ENCODE data around the gene TOPAZ1. TPM values are rescaled to one million over a fixed set of nuclear protein-coding genes. Genes with fewer than 3 reads are reported as not detected.

TOPAZ1 gene
- total and polyA plus RNA-seq, 9 of the 15 experiments (the other 6 are each of a cell fraction or from before 2014, with no cell fraction given) = 0.01 TPM; not detected in 8

- ATAC-seq = no peak
- H3K27ac ChIP-seq (ENCODE audit: extremely low read depth, low read depth, low read length) = peak overlapping the region; percentile 93
- no peak for FAIRE-seq
- peaks cover 10 to 12% of the 10 kb centered on the region in 2 experiments; a peak in 3 of 5 replicates for H3K4me1 ChIP-seq (replicated peaks in 1 of 2; ENCODE audit: control insufficient read depth in 2 of 2, insufficient read depth in 2 of 2, low read length in 2 of 2)
- peak overlapping the region; percentile 99 for H2AFZ ChIP-seq (ENCODE audit: low read depth, low read length)
- H3K9ac ChIP-seq (ENCODE audit: insufficient read depth in 1 of 2, low read depth in 2 of 2, low read length in 2 of 2) = peak overlapping the region; percentile 88 to 96
- no TSS peak for BruUV-seq (replicated peaks)
- no peaks in the 10 kb centered on the region for H4K20me1 ChIP-seq (replicated peaks; ENCODE audit: control insufficient read depth, insufficient read depth, low read length)
- H3K36me3 ChIP-seq (ENCODE audit: control insufficient read depth, insufficient read depth, low read length) = no peaks in the 10 kb centered on the region; the same call in 2 of the 3 replicates
- intact Hi-C loops (cut with micrococcal nuclease) (loop anchor here (2.0 to 5.0 kb wide), 2 partner anchors 102 to 179 kb away; no protein-coding TSS in a partner anchor), in situ Hi-C loops (cut with MboI) (no loop called here)
- H3K4me3 ChIP-seq = peak overlapping the region; percentile 65
- H3K27me3 ChIP-seq (ENCODE audit: control insufficient read depth in 2 of 2, insufficient read depth in 2 of 2, low read length in 2 of 2) = no peaks in the 10 kb centered on the region
- H3K4me2 ChIP-seq (ENCODE audit: insufficient read depth, low read length) = peak overlapping the region; percentile 95
- under 1% methylated on average over 15 of the region's 15 CpGs for WGBS (ENCODE audit: insufficient coverage, low coverage, missing lambda C conversion rate)
- no peaks in the 10 kb centered on the region for H3K9me1 ChIP-seq (ENCODE audit: control insufficient read depth, insufficient read depth, low read length)
- ChIA-PET POLR2A (interaction anchor here (0.7 to 2.9 kb wide), 7 partner anchors 9 to 637 kb away, joined by 3 to 16 read pairs (median 4); partner anchors contain the start of genes EXOSC7 and ZDHHC3), CTCF (ENCODE audit: low intra/inter-chr PET ratio) (no interaction called here)
- no peak for DNase-seq (ENCODE audit: extremely low read depth in 1 of 4, low spot score in 3 of 4)
- H3K9me3 ChIP-seq (replicated peaks; ENCODE audit: control insufficient read depth, insufficient read depth, low read depth, low read length) = no peaks in the 10 kb centered on the region
- H3K79me2 ChIP-seq (ENCODE audit: control insufficient read depth, insufficient read depth, low read length) = peaks cover 28% of the 10 kb centered on the region
- TF ChIP-seq ZNF695 (CRISPR knock-in tag; IDR thresholded peaks at IDR 0.05) (no peak), TAF9B (IDR thresholded peaks at IDR 0.05; ENCODE audit: partially characterized antibody) (peak; percentile 44), ATF6 (CRISPR knock-in tag; IDR thresholded peaks at IDR 0.05) (0 out of 2 replicates have a peak, but pooled peaks have one; percentile 1), KDM5B (IDR thresholded peaks at IDR 0.05; ENCODE audit: insufficient replicate concordance, low read depth, low read length) (no peak), SAP30 (IDR thresholded peaks at IDR 0.05; ENCODE audit: borderline replicate concordance, insufficient read depth, low read depth, low read length, poor library complexity, severe bottlenecking) (peak; percentile 4), TBP (optimal IDR thresholded peaks at IDR 0.05; ENCODE audit: low read depth, low read length) (peak; percentile 3), SMARCE1 (IDR thresholded peaks at IDR 0.05) (peak; percentile 69; the same call in 1 of the 2 replicates), ZNF263 (CRISPR knock-in tag; IDR thresholded peaks at IDR 0.05; ENCODE audit: borderline replicate concordance) (peak; percentile 2; the same call in 1 of the 2 replicates), GATAD2B (IDR thresholded peaks at IDR 0.05; ENCODE audit: borderline replicate concordance) (0 out of 2 replicates have a peak, but pooled peaks have one; percentile 17), ZNF184 (CRISPR knock-in tag; IDR thresholded peaks at IDR 0.05) (no peak), TARDBP (IDR thresholded peaks at IDR 0.05) (no peak), ZFP91 (CRISPR knock-in tag; IDR thresholded peaks at IDR 0.05) (no peak), HDAC1 (IDR thresholded peaks at IDR 0.05) (peak in 1 of 2 experiments; percentile 61; a peak in 1 of 4 replicates), ZBTB7A (IDR thresholded peaks at IDR 0.05; ENCODE audit: borderline replicate concordance, control insufficient read depth, low read depth, low read length) (peak; percentile 85), HES1 (IDR thresholded peaks at IDR 0.05; ENCODE audit: low read depth) (no peak), ZNF639 (CRISPR knock-in tag; conservative IDR thresholded peaks at IDR 0.05 in 1 of 2, IDR thresholded peaks at IDR 0.05 in 1 of 2) (0 out of 4 replicates have a peak, but pooled peaks of 1 of the 2 experiments have one; percentile 12), SMARCA4 (IDR thresholded peaks at IDR 0.05) (peak; percentile 64)
These were observed 97.1 kb downstream of the TOPAZ1 start for GRCh38 chr3:44338828-44339127.

All from K562 (cell line).